Measurements from ENCODE around the gene IMPG2. TPM values are rescaled to one million over a fixed set of nuclear protein-coding genes. Genes with fewer than 3 reads are reported as not detected.

Gene IMPG2
- total RNA-seq, 2 experiments from 2014 or later, result 0.03 TPM; not detected in 1

- H3K27ac ChIP-seq (ENCODE audit: low read depth, low read length, poor library complexity, severe bottlenecking), result no peak overlapping the region
- H3K9me3 ChIP-seq (ENCODE audit: low read length), result no peaks in the 10 kb centered on the region
- H3K36me3 ChIP-seq (ENCODE audit: insufficient read depth, low read length), result no peaks in the 10 kb centered on the region
- no peaks in the 10 kb centered on the region for H4K20me1 ChIP-seq (ENCODE audit: insufficient read depth, low read length)
- no peak for TF ChIP-seq EZH2phosphoT487 (IDR thresholded peaks at IDR 0.05; ENCODE audit: borderline replicate concordance, low read depth, low read length)
- TF ChIP-seq CTCF (conservative IDR thresholded peaks at IDR 0.05; ENCODE audit: low read length), result no peak
- H3K79me2 ChIP-seq (ENCODE audit: insufficient read depth, low read depth, low read length), result no peaks in the 10 kb centered on the region
- no peak for DNase-seq (ENCODE audit: low spot score)
- intact Hi-C loops (cut with micrococcal nuclease; ENCODE audit: unreplicated experiment), result no loop called here
- CTCF ChIA-PET (ENCODE audit: unreplicated experiment), result no interaction called here
- H2AFZ ChIP-seq (ENCODE audit: low read length), result no peak overlapping the region
- no peaks in the 10 kb centered on the region for H3K9me2 ChIP-seq (ENCODE audit: insufficient read depth, low read length)
- H3K4me2 ChIP-seq (ENCODE audit: low read length), result no peak overlapping the region
- no TSS peak for BruUV-seq (replicated peaks)
- no peaks in the 10 kb centered on the region for H3K4me1 ChIP-seq (ENCODE audit: insufficient read depth, low read length, poor library complexity, severe bottlenecking)
- POLR2A ChIA-PET, result interaction anchor here (0.8 kb wide), 1 partner anchor 53 kb away, joined by 4 read pairs; no protein-coding TSS in a partner anchor
- H3K4me3 ChIP-seq (ENCODE audit: low read depth, low read length, poor library complexity, severe bottlenecking), result no peak overlapping the region
Measured at GRCh38 chr3:101281521-101282030, 38.8 kb downstream of the IMPG2 start.

GRCh38 chr3:101279765-101280385, 40.5 kb downstream of the IMPG2 start:
- H3K9me3 ChIP-seq (ENCODE audit: low read length), result no peaks in the 10 kb centered on the region
- H2AFZ ChIP-seq (ENCODE audit: low read length), result no peak overlapping the region
- H3K4me3 ChIP-seq (ENCODE audit: low read depth, low read length, poor library complexity, severe bottlenecking), result no peak overlapping the region
- intact Hi-C loops (cut with micrococcal nuclease; ENCODE audit: unreplicated experiment), result no loop called here
- TF ChIP-seq CTCF (conservative IDR thresholded peaks at IDR 0.05; ENCODE audit: low read length), result no peak
- no peak for TF ChIP-seq EZH2phosphoT487 (IDR thresholded peaks at IDR 0.05; ENCODE audit: borderline replicate concordance, low read depth, low read length)
- POLR2A ChIA-PET, result no interaction called here
- no peaks in the 10 kb centered on the region for H3K4me1 ChIP-seq (ENCODE audit: insufficient read depth, low read length, poor library complexity, severe bottlenecking)
- DNase-seq (ENCODE audit: low spot score), result no peak
- no peak overlapping the region for H3K4me2 ChIP-seq (ENCODE audit: low read length)
- H3K36me3 ChIP-seq (ENCODE audit: insufficient read depth, low read length), result no peaks in the 10 kb centered on the region
- no peaks in the 10 kb centered on the region for H4K20me1 ChIP-seq (ENCODE audit: insufficient read depth, low read length)
- CTCF ChIA-PET (ENCODE audit: unreplicated experiment), result no interaction called here
- no peak overlapping the region for H3K27ac ChIP-seq (ENCODE audit: low read depth, low read length, poor library complexity, severe bottlenecking)
- no peaks in the 10 kb centered on the region for H3K79me2 ChIP-seq (ENCODE audit: insufficient read depth, low read depth, low read length)
- no TSS peak for BruUV-seq (replicated peaks)
- H3K9me2 ChIP-seq (ENCODE audit: insufficient read depth, low read length), result no peaks in the 10 kb centered on the region

- BruUV-seq (replicated peaks), result no TSS peak
- H3K4me1 ChIP-seq (ENCODE audit: insufficient read depth, low read length, poor library complexity, severe bottlenecking), result no peaks in the 10 kb centered on the region
- no peaks in the 10 kb centered on the region for H3K36me3 ChIP-seq (ENCODE audit: insufficient read depth, low read length)
- H3K4me2 ChIP-seq (ENCODE audit: low read length), result no peak overlapping the region
- no peaks in the 10 kb centered on the region for H3K79me2 ChIP-seq (ENCODE audit: insufficient read depth, low read depth, low read length)
- H3K27ac ChIP-seq (ENCODE audit: low read depth, low read length, poor library complexity, severe bottlenecking), result no peak overlapping the region
- H3K9me3 ChIP-seq (ENCODE audit: low read length), result no peaks in the 10 kb centered on the region
- no peaks in the 10 kb centered on the region for H4K20me1 ChIP-seq (ENCODE audit: insufficient read depth, low read length)
- no peak overlapping the region for H2AFZ ChIP-seq (ENCODE audit: low read length)
- H3K9me2 ChIP-seq (ENCODE audit: insufficient read depth, low read length), result no peaks in the 10 kb centered on the region
- ChIA-PET POLR2A (interaction anchor here (1.1 kb wide), 1 partner anchor 42 kb away, joined by 4 read pairs; no protein-coding TSS in a partner anchor), CTCF (ENCODE audit: unreplicated experiment) (no interaction called here)
- intact Hi-C loops (cut with micrococcal nuclease; ENCODE audit: unreplicated experiment), result no loop called here
- DNase-seq (ENCODE audit: low spot score), result no peak
- no peak for TF ChIP-seq CTCF (conservative IDR thresholded peaks at IDR 0.05; ENCODE audit: low read length)
- TF ChIP-seq EZH2phosphoT487 (IDR thresholded peaks at IDR 0.05; ENCODE audit: borderline replicate concordance, low read depth, low read length), result no peak
- H3K4me3 ChIP-seq (ENCODE audit: low read depth, low read length, poor library complexity, severe bottlenecking), result no peak overlapping the region
Measured at GRCh38 chr3:101279162-101279561, 41.2 kb downstream of the IMPG2 start.

All from OCI-LY7 (cell line).